PC-3 (cell line): ENCODE data around the gene GALNT2. TPM values are rescaled to one million over a fixed set of nuclear protein-coding genes. Genes with fewer than 3 reads are reported as not detected.

Experiments
- ATAC-seq: fragments of 200-7000 bp; cut with Tn5 transposase; 2 replicates; pipeline ENCODE4 v1.9.1; 2020; ENCODE audit warnings: mild to moderate bottlenecking, moderate library complexity
- BruUV-seq: library from RNA; stranded (reverse); fragments of 400-500 nt; replicated peaks from 2 replicates; lab custom pipeline; 2021; lab: Mats Ljungman, UMichigan
- CTCF ChIA-PET: fragments of 300-600 bp; sonication (Branson Sonifier 250); formaldehyde crosslinking; loops from one replicate; lab custom pipeline; 2022; ENCODE audit warnings: antibody characterized with exemption; lab: Charles Lee
- POLR2A ChIA-PET: fragments of 300-600 bp; sonication (Branson Sonifier 250); formaldehyde crosslinking; loops from one replicate; lab custom pipeline; 2022; ENCODE audit warnings: antibody characterized with exemption; ENCODE audit not compliant: unreplicated experiment; lab: Charles Lee
- DNase-seq: peaks from one replicate; pipeline ENCODE4 v3.0.0-alpha.2; 2015
- H2AFZ ChIP-seq: fragments of 300-600 bp; sonication (generic); 2 replicates; pipeline ENCODE4 v1.6.0; 2016; ENCODE audit warnings: antibody characterized with exemption, low read length
- H3F3A ChIP-seq: fragments of 300-600 bp; sonication (generic); one replicate; pipeline ENCODE4 v1.6.0; 2017; ENCODE audit warnings: antibody characterized with exemption, low read length, control low read depth, mild to moderate bottlenecking; ENCODE audit not compliant: unreplicated experiment
- H3K27ac ChIP-seq: fragments of 300-600 bp; sonication (generic); 2 replicates; pipeline ENCODE4 v1.5.1; 2016; ENCODE audit warnings: mild to moderate bottlenecking, low read length
- H3K27me3 ChIP-seq: fragments of 300-600 bp; sonication (generic); 2 replicates; pipeline ENCODE4 v1.6.1; 2016; ENCODE audit warnings: low read length, mixed read lengths
- H3K36me3 ChIP-seq: fragments of 300-600 bp; sonication (generic); 2 replicates; pipeline ENCODE4 v1.6.1; 2016; ENCODE audit warnings: low read depth, mixed run types, low read length, mixed read lengths
- H3K4me1 ChIP-seq: fragments of 300-600 bp; sonication (generic); 2 replicates; pipeline ENCODE4 v1.5.1; 2016; ENCODE audit warnings: low read length; ENCODE audit not compliant: insufficient read depth
- H3K4me2 ChIP-seq: fragments of 300-600 bp; sonication (generic); 2 replicates; pipeline ENCODE4 v1.6.0; 2016; ENCODE audit warnings: low read length
- H3K4me3 ChIP-seq: fragments of 300-600 bp; sonication (generic); 2 replicates; pipeline ENCODE4 v1.5.1; 2016; ENCODE audit warnings: mild to moderate bottlenecking, low read length, mixed read lengths
- H3K79me2 ChIP-seq: fragments of 300-600 bp; sonication (generic); 2 replicates; pipeline ENCODE4 v1.6.1; 2017; ENCODE audit warnings: low read length, mixed read lengths
- H3K9ac ChIP-seq: fragments of 300-600 bp; sonication (generic); 2 replicates; pipeline ENCODE4 v1.6.0; 2016; ENCODE audit warnings: mild to moderate bottlenecking, low read length
- H3K9me2 ChIP-seq: fragments of 300-600 bp; sonication (generic); replicated peaks from 2 replicates; pipeline ENCODE4 v1.6.1; 2016; ENCODE audit warnings: mixed run types, low read length, mixed read lengths
- H3K9me3 ChIP-seq: fragments of 300-600 bp; sonication (generic); 2 replicates; pipeline ENCODE4 v1.6.1; 2016; ENCODE audit warnings: low read length, mixed read lengths
- H4K20me1 ChIP-seq: fragments of 300-600 bp; sonication (generic); 2 replicates; pipeline ENCODE4 v1.6.1; 2016; ENCODE audit warnings: low read length, mixed read lengths
- EZH2 ChIP-seq: fragments of 300-600 bp; sonication (generic); IDR thresholded peaks from one replicate; pipeline ENCODE4 v1.6.1; 2017; ENCODE audit warnings: antibody characterized with exemption, mild to moderate bottlenecking, low read length; ENCODE audit not compliant: unreplicated experiment
- EZH2phosphoT487 ChIP-seq: fragments of 300-600 bp; sonication (generic); IDR thresholded peaks from 2 replicates; pipeline ENCODE4 v1.6.1; 2018; ENCODE audit warnings: mild to moderate bottlenecking, antibody characterized with exemption, low read length, borderline replicate concordance
- intact Hi-C: fragments of 100-400 bp; cut with micrococcal nuclease; formaldehyde crosslinking; loops from 2 replicates; pipeline ENCODE4 v1.9.0; 2023
- total RNA-seq: library from RNA; depleted of rRNA; stranded (reverse); fragments of >200 nt; gene quantifications from 2 replicates; pipeline ENCODE4 v1.2.3, GENCODE V29; 2014
- TF ChIP-seq, protein P1 (sequence below): fragments of 300-600 bp; sonication (generic); conservative IDR thresholded peaks from 2 replicates; pipeline ENCODE4 v1.5.1; 2017; ENCODE audit warnings: antibody characterized with exemption, low read depth, mild to moderate bottlenecking, low read length

The GALNT2 gene
- total RNA-seq, 1 experiment from 2014 or later, result 182 TPM

GRCh38 chr1:230159580-230159979 is 92.5 kb downstream of the GALNT2 start:
- intact Hi-C loops, result no loop called here
- Histone ChIP-seq H3K4me1 (peaks cover 36% of the 10 kb centered on the region), H3K79me2 (peaks cover 98% of the 10 kb centered on the region), H2AFZ (no peak overlapping the region), H3K9me2 (no peaks in the 10 kb centered on the region), H3K27me3 (no peaks in the 10 kb centered on the region), H3K4me3 (no peak overlapping the region), H3K27ac (peak overlapping the region; percentile 60), H3K9me3 (no peaks in the 10 kb centered on the region), H3K36me3 (peaks cover 5% of the 10 kb centered on the region; the same call in 1 of the 2 replicates), H3K9ac (peak overlapping the region; percentile 31; the same call in 1 of the 2 replicates), H3K4me2 (peak overlapping the region; percentile 58), H4K20me1 (peaks cover 6% of the 10 kb centered on the region; the same call in 1 of the 2 replicates), H3F3A (no peaks in the 10 kb centered on the region)
- no TSS peak for BruUV-seq
- ATAC-seq (no peak), DNase-seq (no peak)
- POLR2A ChIA-PET, result no interaction called here
- TF ChIP-seq, protein P1, sequence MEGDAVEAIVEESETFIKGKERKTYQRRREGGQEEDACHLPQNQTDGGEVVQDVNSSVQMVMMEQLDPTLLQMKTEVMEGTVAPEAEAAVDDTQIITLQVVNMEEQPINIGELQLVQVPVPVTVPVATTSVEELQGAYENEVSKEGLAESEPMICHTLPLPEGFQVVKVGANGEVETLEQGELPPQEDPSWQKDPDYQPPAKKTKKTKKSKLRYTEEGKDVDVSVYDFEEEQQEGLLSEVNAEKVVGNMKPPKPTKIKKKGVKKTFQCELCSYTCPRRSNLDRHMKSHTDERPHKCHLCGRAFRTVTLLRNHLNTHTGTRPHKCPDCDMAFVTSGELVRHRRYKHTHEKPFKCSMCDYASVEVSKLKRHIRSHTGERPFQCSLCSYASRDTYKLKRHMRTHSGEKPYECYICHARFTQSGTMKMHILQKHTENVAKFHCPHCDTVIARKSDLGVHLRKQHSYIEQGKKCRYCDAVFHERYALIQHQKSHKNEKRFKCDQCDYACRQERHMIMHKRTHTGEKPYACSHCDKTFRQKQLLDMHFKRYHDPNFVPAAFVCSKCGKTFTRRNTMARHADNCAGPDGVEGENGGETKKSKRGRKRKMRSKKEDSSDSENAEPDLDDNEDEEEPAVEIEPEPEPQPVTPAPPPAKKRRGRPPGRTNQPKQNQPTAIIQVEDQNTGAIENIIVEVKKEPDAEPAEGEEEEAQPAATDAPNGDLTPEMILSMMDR, result no peak
- TF ChIP-seq EZH2 (no peak), EZH2phosphoT487 (no peak)
- CTCF ChIA-PET, result no interaction called here

GRCh38 chr1:230160957-230161771 is 94.1 kb downstream of the GALNT2 start:
- H3K79me2 ChIP-seq, result peaks cover 98% of the 10 kb centered on the region
- BruUV-seq, result no TSS peak
- peak; percentile 48 for DNase-seq
- no peak overlapping the region for H3K9ac ChIP-seq
- H2AFZ ChIP-seq, result no peak overlapping the region
- H3K9me3 ChIP-seq, result no peaks in the 10 kb centered on the region
- intact Hi-C loops, result no loop called here
- TF ChIP-seq EZH2phosphoT487, result no peak
- TF ChIP-seq, protein P1, result no peak
- TF ChIP-seq EZH2, result no peak
- H3F3A ChIP-seq, result no peaks in the 10 kb centered on the region
- ChIA-PET CTCF (no interaction called here), POLR2A (interaction anchor here (0.6 kb wide), 1 partner anchor 69 kb away, joined by 3 read pairs; no protein-coding TSS in a partner anchor)
- H3K4me2 ChIP-seq, result no peak overlapping the region
- H3K27ac ChIP-seq, result no peak overlapping the region
- ATAC-seq, result no peak
- no peak overlapping the region for H3K4me3 ChIP-seq
- peaks cover 6% of the 10 kb centered on the region; the same call in 1 of the 2 replicates for H4K20me1 ChIP-seq
- no peaks in the 10 kb centered on the region for H3K9me2 ChIP-seq
- peaks cover 6% of the 10 kb centered on the region; the same call in 1 of the 2 replicates for H3K36me3 ChIP-seq
- H3K27me3 ChIP-seq, result no peaks in the 10 kb centered on the region
- peaks cover 36% of the 10 kb centered on the region for H3K4me1 ChIP-seq

GRCh38 chr1:230163205-230163604 is 96.2 kb downstream of the GALNT2 start:
- H4K20me1 ChIP-seq, result peaks cover 6% of the 10 kb centered on the region; the same call in 1 of the 2 replicates
- H3K27ac ChIP-seq, result no peak overlapping the region
- ChIA-PET CTCF (no interaction called here), POLR2A (no interaction called here)
- peaks cover 98% of the 10 kb centered on the region for H3K79me2 ChIP-seq
- BruUV-seq, result no TSS peak
- no peaks in the 10 kb centered on the region for H3K27me3 ChIP-seq
- no peaks in the 10 kb centered on the region for H3K9me2 ChIP-seq
- no peak overlapping the region for H3K4me2 ChIP-seq
- intact Hi-C loops, result no loop called here
- H3K9ac ChIP-seq, result no peak overlapping the region
- no peaks in the 10 kb centered on the region for H3F3A ChIP-seq
- no peak overlapping the region for H3K4me3 ChIP-seq
- peaks cover 12% of the 10 kb centered on the region for H3K36me3 ChIP-seq
- peaks cover 26% of the 10 kb centered on the region for H3K4me1 ChIP-seq
- no peaks in the 10 kb centered on the region for H3K9me3 ChIP-seq
- TF ChIP-seq EZH2, result no peak
- no peak for TF ChIP-seq EZH2phosphoT487
- TF ChIP-seq, protein P1, result no peak
- no peak overlapping the region for H2AFZ ChIP-seq
- DNase-seq (peak; percentile 22), ATAC-seq (no peak)
